GM19467 (cell line): ENCODE measurements around the gene SLC25A42.
"Not testable (repeated sequence)": the region's sequence is repeated elsewhere in the genome, so short reads cannot be mapped to it uniquely, and the experiment has no call there.

Source experiments
- ATAC-seq: cut with Tn5 transposase; IDR thresholded peaks from one replicate; pipeline ENCODE4 v1.9.1; 2021; ENCODE audit warnings: mild to moderate bottlenecking, moderate library complexity; ENCODE audit not compliant: unreplicated experiment

SLC25A42 gene

DNA sequence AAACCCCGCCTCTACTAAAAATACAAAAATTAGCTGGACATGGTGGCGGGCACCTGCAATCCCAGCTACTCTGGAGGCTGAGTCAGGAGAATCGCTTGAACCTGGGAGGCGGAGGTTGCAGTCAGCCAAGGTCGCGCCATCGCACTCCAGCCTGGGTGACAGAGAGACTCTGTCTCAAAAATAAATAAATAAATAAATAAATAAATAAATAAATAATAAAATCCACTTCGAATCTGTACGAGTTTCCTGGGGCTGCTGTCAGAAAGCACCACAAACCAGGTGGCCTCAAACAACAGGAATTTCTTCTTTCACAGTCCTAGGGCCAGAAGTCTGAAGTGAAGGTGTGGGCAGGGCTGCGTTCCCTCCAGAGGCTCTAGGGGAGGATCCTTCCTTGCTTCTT lies 38.8 kb downstream of the SLC25A42 start:
- not testable (repeated sequence) for ATAC-seq

DNA sequence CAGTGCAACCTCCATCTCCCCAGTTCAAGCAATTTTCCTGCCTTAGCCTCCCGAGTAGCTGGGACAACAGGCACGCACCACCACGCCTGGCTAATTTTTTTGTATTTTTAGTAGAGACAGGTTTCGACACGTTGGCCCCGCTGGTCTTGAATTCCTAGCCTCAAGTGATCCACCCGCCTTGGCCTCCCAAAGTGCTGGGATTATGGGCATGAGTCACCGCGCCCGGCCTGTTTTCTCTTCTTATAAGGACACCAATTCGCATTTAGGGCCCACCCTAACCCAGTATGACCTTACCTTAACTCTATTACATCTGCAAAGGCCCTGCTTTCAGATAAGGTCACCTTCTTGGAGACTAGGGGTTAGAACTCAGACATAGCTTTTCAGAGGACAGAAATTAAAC lies 39.4 kb downstream of the SLC25A42 start:
- ATAC-seq = no peak

DNA sequence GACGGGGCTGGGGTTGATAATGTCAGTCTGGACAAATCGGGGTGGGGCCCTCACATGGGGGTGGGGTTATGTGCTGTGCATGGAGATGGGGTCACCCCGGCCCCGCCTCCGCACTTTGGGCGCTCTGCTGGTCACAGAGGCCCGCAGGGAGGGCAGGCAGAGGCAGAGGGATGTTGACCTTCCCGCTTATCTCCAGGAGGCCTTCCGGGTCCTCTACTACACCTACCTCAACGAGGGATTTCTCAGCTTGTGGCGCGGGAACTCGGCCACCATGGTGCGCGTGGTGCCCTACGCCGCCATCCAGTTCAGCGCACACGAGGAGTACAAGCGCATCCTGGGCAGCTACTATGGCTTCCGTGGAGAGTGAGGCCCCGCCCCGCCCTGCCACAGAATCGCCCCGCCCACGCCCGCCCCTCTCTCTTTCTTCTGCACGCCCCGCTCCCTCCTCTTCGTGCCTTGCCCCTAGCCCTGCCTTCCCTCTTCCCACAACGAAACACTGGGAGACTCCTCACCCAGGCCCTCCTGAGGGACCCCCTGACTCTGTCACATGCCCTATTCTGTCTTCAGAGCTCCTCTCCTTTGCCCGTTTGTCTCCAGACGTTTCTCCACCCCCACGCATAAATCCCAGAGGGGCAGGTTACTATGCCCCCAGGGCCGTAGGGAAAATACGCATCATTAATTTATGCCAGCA lies 41.7 kb downstream of the SLC25A42 start:
- no peak for ATAC-seq

DNA sequence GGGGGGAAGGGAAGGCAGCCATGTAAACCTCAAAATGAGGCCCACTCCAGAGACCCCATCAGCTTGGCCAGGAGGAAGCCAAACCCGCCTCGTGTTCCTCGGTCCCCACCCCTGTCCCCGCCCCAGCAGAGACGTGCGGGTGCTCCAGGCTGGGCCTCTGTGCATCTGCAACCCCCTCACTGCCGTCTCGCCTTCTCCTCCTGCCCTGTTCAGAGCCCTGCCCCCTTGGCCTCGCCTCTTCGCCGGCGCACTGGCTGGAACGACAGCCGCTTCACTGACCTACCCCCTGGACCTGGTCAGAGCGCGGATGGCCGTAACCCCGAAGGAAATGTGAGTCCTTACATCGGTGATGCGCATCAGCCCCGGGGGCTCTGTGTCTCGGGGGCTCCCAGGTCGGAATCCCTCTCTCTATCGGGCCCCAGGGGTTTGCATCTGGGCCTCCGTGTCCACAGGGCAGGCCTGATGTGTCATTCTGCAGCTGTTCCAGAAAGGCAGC lies 42.3 kb downstream of the SLC25A42 start:
- no peak for ATAC-seq

DNA sequence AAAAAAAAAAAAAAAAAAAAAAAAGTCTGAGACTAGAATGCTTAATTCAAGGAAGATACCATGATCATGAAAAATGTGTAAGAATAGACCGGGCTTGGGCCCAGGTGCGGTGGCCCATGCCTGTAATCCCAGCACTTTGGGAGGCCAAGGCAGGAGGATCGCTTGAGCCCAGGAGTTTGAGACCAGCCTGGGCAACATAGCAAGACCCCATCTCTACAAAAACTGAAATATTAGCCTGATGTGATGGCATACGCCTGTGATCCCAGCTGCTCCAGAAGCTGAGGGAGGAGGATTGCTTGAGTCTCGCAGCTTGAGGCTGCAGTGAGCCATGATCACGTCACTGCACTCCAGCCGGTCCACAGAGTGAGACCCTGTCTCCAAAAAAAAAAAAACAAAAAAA lies 43.1 kb downstream of the SLC25A42 start:
- ATAC-seq = not testable (repeated sequence)

DNA sequence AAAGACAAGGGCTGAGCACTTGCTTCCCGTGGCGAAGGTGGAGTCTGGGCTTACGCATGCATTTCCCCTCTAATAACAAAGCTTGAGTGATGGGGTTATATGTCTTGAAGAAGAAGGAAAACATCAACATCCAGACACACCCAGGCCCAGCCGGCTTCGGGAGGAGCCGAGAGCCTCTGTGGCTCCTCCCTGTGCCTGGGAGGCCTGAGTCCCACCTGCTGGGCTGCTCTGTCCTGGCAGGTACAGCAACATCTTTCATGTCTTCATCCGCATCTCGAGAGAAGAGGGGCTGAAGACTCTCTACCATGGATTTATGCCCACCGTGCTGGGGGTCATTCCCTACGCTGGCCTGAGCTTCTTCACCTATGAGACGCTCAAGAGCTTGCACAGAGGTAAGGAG lies 43.9 kb downstream of the SLC25A42 start:
- ATAC-seq = no peak

DNA sequence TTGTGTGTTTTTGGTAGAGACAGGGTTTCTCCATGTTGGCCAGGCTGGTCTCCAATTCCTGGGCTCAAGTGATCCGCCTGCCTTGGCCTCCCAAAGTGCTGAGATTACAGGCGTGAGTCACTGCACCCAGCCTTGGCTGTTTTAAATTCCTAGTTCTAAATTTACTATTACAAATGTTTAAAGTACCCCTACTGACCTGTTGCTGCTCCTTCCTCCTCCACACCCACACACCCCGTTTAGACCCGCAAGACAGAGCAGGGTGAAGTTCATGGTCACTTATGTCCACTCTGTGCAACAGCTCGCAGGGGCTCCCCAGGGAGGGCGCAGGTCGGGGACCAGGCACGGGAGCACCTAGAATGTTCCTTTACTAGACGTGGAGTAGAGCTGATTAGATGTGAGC lies 45.8 kb downstream of the SLC25A42 start:
- ATAC-seq = no peak

DNA sequence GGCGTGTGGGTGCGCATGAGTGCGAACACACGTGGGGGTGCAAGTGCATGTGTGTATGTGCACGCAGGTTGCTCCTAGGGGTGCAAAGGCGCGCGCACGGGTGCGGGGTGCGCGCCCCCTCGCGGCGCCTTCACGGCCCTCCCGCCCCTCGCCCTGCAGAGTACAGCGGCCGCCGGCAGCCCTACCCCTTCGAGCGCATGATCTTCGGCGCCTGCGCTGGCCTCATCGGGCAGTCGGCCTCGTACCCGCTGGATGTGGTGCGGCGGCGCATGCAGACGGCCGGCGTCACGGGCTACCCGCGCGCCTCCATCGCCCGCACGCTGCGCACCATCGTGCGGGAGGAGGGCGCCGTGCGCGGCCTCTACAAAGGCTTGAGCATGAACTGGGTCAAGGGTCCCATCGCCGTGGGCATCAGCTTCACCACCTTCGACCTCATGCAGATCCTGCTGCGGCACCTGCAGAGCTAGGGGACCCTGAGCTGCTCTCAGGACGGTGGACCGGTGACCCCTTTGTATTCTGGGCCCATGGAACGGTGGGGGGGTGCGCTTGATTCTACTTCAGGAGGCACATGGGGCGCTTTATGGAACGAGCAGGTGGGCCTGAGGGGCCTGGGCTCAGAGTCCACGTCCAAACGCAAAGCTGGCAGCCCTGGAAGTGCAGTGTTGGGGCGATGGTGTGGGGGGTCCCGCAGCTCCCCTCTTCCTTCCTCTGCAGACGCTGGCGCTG lies 46.8 kb downstream of the SLC25A42 start:
- ATAC-seq = no peak

DNA sequence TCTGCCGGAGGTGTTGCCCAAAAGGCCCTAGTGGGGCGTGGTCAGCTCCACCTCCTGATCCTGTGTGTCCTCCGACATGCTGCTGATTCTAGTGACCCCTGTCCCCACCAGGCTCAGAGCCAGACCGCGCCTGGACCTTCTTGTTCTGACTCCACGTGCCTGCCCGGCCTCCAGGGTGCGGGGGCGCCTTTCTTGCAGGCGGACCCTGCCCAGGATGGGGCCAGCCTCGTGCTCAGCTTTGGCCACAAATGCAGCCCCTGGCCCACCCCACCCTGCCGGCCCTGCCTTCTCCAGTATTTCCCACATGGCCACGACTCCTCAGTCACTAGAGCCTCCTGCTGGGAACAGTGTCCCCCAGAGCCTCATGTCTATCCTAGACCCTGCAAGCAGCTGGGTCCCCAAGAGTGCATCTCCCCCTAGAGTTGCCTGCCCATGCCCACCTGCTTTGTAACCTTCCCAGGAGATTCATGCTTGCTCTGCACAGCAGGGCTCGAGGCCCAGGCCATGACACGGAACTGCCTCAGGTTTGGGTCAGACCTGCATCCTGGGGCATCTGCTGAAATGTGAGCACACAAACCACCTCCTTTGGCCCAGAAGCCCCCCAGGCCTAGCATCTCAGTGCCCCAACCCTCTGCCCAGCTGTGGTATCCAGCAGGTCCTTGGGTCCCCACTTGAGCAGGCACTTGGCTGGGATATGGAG lies 47.5 kb downstream of the SLC25A42 start:
- ATAC-seq = no peak

DNA sequence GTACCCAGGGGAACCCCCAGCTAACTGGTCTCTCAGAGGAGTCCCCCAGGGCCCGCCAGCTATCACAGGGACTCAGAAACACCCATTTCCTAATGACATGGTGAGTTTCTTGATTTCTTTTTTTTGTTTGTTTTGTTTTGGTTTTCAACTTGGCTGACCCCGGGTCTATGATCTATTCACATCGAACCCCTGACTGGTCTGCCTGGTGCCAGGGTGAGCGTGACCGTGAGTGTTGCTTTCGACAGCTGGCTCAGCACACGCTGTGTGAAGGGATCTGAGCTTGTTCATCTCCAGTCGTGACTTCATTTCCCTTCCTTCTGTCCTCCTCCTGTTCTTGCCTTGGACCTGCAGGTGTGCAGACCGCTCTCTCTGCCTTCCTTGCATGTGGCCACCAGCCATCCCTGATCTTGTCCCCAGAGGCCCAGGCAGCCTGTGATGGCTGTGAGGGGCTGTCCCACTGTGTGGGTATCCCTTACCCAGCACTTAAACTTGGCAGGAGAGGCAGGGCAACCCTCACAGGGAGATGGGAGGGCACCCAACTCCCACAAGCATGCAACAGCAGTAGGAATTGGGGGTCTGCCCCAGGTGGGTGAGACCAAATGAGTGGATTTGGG lies 48.3 kb downstream of the SLC25A42 start:
- ATAC-seq = no peak

DNA sequence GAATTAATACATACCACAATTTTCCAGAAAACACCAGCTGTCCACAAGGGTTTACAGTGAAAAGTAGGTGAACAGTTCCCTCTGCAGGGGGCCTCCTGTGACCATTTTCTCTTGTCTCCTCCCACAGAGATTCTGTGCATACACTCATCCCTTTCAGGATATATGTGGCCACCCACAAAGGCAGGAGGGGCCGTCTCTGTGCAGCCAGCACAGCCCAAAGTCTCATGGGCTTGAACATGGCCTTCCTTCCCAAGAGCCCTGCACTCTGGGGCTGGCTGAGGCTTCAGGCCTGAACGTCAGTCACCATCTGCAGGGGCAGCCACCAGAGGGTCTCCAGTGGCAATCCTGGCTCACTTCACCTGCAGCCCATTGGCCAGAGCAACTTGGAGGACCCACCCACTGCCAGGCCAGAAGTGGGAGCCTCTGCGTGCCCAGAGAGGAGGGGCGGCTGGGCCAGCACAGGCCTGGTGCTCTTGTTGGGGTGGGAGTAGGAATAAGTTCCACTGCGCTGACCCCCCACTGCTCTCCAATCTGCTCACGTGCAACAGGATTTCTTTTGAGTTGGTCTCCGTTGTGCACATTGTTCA lies 49.3 kb downstream of the SLC25A42 start:
- no peak for ATAC-seq

DNA sequence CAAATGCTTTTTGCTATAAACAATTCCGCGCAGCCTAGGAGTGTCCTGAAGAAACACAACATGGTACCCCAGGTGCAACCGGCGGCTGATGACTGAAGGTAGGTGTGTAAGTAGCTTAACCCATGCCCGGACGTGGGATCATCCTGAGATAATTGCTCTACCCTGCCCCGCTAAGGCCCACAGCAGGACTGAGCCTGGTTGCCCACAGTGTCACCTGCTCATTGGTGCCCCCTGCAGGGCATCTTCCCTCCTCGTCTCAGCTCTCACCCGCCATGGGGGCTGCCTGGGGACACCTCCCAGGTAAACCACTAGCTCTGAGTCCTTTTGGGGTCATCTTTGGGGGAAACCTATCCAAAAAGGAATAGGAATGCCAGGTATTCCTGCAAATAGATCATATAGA lies 52.2 kb downstream of the SLC25A42 start:
- ATAC-seq = no peak

DNA sequence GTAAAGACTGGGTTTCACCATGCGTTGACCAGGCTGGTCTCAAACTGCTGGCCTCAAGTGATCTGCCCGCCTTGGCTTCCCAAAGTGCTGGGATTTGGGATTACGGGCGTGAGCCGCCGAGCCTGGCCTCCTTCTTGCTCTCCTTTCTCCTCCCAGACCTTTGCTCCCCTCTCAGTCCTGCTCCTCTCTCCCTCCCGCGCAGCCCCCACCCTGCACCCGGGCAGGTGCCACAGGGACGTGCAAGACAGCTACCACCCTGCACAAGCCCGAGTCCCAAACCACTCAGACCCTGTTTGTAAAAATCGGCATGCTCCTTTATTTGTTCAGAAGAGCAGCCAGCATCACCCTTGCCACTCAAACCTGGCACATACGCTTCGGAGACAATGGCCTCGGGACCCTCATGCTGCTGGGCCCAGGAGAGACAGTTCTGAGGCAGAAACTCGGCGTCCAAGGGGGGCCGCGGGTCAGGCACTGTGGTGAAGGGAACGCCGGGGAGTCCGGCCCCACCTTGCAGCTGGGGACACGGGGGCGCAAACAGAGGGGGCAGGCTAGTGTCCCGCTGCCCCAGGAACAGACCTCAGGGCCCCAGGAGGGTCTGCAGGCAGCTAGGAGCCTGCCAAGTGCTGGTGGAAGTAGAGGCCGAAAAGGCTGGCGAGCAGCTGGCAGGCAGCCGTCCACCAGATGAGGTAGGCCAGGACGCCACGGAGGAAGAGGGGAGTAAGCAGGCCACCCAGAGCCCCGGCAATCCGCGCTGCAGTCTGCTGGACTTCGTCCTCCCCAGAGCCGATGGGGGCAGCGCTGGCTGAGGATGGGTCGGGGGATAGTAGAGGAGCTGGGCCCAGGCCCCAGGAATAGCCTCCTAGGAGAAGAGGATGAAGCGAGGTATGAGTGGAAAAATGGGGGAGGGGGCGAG lies 55.8 kb downstream of the SLC25A42 start:
- ATAC-seq = no peak

DNA sequence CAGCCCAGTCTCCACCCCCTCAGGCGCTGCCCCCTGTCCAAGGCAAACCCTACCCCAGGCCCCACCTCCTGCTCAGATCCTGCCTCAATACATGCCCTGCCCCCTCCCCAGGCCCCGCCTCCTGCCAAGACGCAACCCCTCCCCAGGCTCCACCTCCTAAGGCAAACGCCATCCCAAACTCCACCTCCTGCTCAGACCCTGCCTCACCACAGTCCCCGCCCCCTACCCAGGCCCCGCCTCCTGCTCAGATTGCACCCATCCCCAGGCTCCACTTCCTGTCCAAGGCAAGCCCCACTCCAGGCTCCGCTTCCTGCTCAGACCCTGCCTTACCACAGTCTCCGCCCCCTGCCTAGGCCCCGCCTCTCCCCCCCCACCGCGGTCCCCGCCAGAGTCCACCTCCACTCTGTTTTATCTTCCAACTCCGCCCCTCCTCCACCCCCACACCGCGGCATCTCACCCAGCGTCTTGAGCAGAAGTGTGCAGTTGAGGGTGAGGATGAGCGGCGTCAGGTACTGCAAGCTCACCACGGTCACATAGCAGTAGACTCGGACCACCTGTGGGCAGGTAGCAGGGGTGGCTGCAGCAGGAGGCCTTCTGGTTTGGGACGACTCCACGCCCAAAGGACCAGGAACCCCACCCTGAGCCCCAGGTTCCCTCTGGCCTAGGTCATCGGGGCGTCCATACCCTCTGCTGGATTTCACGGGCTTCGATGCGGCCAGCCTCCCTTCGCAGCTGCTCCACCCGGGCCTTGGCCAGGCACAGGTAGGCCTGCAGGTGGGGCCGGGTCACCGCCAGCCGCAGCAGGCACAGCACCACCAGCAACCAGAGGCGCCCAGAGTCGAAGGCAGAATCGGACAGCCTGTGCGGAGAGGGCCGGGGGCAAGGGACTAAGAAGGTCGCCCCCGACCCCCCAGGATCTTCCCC lies 56.8 kb downstream of the SLC25A42 start:
- ATAC-seq = no peak

DNA sequence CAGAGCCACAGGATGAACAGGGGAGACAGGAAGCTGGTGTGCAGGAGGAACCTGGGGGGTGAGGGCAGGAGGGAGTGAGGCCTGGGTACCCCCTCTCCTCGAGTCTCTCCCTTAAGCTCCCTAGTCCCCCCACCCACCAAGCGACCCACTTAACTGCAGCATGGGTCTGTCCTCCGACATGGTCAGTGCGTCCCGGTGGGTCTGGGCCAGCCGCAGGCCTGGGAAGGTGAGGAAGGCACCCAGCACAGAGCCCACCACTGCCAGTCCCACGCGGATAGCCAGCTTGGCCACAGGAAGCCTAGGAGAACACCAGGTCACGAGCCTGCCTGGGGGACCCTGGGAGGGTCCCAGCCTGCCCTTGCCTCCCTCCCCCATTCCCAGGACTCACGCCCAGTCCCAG lies 57.6 kb downstream of the SLC25A42 start:
- ATAC-seq = no peak

DNA sequence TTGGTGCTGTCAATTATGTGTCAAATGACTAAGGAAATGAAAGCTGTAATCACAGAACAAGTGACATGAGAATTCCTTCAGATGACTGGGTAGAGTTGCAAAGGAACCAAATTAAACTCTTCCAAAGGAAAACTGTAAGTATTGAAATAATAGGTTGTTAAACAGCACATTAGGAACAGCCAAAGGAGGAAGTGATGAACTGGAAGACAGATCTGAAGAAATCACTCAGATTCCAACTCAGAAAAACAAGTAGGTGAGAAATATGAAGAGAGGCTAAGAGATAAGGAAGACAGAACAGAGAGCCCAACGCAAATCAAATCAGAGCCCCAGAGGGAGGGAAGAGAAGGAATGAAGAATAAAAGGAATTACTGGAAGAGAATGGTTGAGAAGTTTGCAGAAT lies 59.1 kb downstream of the SLC25A42 start:
- no peak for ATAC-seq

DNA sequence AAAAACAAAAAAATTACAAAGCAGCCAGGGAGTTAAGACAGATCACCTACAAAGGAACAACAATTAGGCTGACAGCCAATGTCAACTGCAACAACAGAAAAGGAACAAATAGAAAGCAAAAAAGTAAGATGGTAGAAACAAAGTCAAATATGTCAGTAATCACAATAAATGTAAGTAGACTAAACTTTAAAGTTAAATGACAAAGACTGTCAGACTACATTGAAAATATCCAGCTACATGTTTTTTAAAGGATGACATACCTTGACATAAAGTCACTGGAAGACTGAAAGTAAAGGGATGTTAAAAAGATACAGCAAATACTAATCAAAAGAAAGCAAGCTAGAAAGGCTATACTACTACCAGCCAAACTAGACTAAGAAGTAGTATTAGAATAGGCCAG lies 59.6 kb downstream of the SLC25A42 start:
- no peak for ATAC-seq

DNA sequence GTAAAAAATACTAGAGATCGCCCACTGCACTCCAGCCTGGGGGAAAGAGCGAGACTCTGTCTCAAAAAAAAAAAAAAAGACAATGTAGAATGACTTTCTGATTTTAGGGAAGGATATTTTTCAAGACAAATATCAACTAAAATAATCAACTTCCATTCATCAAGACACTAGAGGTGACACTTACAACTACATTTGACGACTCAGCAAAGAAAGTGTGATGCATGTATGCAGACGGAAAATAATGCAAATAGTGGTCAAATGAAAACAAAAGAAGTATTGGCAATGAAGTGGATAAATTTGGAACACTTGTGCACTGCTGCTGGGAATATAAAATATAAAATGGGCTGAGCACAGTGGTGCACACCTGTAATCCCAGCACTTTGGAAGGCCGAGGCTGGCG lies 62.3 kb downstream of the SLC25A42 start:
- no peak for ATAC-seq

DNA sequence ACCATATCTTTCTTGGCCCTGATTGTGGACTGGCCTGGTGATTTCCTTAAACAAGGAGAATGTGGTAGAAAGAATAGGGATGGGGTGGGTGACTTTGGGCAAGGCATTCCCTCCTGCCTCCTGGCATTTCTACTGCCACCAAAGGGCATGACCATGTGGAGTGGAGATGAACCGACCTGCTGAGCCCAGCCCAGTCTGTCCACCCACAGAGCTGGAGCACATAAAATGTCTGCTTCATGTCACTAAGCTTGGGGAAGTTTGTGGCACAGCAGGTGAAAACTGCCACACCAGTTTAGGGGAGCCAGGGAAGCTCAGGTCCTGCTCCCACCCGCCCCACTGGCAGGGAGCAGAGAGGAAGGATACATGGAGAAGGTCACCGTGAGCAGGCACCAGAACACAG lies 68.2 kb downstream of the SLC25A42 start:
- no peak for ATAC-seq
